ENCODE results near the gene FNTB. TPM values are rescaled to one million over a fixed set of nuclear protein-coding genes. Genes with fewer than 3 reads are reported as not detected.

FNTB gene
- total and polyA plus RNA-seq, 9 of the 15 experiments (the other 6 are each of a cell fraction or from before 2014, with no cell fraction given) = 6.9 to 23.2 (median 12.2) TPM

DNA sequence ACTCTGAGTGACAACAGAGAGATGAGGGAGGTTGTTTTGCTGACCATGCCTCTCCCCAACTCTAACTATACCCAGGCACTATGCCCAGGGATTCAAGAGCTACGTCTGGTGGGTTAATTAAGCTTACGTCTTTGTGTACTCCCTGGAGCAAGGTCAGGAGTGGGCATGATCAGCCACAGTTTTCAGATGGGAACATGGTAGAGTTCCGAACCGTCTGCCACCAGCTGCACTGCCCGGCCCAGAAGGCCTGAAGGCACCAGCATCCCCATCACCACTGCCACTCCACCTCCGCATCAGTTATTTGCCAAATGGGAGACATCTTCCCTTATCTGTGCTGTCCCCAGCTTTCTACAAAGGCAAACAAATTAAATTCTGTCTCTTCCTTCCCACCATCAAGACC lies 33.0 kb upstream of the FNTB start (continued):
- TF ChIP-seq, protein P1, sequence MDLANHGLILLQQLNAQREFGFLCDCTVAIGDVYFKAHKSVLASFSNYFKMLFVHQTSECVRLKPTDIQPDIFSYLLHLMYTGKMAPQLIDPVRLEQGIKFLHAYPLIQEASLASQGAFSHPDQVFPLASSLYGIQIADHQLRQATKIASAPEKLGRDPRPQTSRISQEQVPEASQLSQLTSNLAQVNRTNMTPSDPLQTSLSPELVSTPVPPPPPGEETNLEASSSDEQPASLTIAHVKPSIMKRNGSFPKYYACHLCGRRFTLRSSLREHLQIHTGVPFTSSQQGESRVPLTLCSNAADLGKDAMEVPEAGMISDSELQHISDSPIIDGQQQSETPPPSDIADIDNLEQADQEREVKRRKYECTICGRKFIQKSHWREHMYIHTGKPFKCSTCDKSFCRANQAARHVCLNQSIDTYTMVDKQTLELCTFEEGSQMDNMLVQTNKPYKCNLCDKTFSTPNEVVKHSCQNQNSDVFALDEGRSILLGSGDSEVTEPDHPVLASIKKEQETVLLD (IDR thresholded peaks at IDR 0.05) = no peak
- TF ChIP-seq, protein P2, sequence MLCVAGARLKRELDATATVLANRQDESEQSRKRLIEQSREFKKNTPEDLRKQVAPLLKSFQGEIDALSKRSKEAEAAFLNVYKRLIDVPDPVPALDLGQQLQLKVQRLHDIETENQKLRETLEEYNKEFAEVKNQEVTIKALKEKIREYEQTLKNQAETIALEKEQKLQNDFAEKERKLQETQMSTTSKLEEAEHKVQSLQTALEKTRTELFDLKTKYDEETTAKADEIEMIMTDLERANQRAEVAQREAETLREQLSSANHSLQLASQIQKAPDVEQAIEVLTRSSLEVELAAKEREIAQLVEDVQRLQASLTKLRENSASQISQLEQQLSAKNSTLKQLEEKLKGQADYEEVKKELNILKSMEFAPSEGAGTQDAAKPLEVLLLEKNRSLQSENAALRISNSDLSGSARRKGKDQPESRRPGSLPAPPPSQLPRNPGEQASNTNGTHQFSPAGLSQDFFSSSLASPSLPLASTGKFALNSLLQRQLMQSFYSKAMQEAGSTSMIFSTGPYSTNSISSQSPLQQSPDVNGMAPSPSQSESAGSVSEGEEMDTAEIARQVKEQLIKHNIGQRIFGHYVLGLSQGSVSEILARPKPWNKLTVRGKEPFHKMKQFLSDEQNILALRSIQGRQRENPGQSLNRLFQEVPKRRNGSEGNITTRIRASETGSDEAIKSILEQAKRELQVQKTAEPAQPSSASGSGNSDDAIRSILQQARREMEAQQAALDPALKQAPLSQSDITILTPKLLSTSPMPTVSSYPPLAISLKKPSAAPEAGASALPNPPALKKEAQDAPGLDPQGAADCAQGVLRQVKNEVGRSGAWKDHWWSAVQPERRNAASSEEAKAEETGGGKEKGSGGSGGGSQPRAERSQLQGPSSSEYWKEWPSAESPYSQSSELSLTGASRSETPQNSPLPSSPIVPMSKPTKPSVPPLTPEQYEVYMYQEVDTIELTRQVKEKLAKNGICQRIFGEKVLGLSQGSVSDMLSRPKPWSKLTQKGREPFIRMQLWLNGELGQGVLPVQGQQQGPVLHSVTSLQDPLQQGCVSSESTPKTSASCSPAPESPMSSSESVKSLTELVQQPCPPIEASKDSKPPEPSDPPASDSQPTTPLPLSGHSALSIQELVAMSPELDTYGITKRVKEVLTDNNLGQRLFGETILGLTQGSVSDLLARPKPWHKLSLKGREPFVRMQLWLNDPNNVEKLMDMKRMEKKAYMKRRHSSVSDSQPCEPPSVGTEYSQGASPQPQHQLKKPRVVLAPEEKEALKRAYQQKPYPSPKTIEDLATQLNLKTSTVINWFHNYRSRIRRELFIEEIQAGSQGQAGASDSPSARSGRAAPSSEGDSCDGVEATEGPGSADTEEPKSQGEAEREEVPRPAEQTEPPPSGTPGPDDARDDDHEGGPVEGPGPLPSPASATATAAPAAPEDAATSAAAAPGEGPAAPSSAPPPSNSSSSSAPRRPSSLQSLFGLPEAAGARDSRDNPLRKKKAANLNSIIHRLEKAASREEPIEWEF (CRISPR knock-in tag; IDR thresholded peaks at IDR 0.05) = no peak
- no peak for TF ChIP-seq ETV6 (IDR thresholded peaks at IDR 0.05; ENCODE audit: borderline replicate concordance in 1 of 2, low read depth in 2 of 2, low read length in 1 of 2)
- no peak for TF ChIP-seq ETV6 (CRISPR knock-in tag; IDR thresholded peaks at IDR 0.05; ENCODE audit: borderline replicate concordance)
- no peak for TF ChIP-seq NCOA2 (IDR thresholded peaks at IDR 0.05; ENCODE audit: partially characterized antibody in 2 of 2)
- no peak for TF ChIP-seq E2F3 (CRISPR knock-in tag; IDR thresholded peaks at IDR 0.05)

Data from K562 (cell line).